ENCODE data around the gene SYTL4. TPM values are rescaled to one million over a fixed set of nuclear protein-coding genes. Genes with fewer than 3 reads are reported as not detected.

The SYTL4 gene
- polyA plus RNA-seq, 2 of the 4 experiments (the other 2 are of a cell fraction): 3.3 to 3.9 TPM

- Histone ChIP-seq H3K4me1 (no peaks in the 10 kb centered on the region), H3K4me2 (no peak overlapping the region), H3K4me3 (no peak overlapping the region), H3K27ac (no peak overlapping the region), H3K9me3 (no peaks in the 10 kb centered on the region)
- FAIRE-seq (no peak), ATAC-seq (no peak), DNase-seq (ENCODE audit: low read depth in 1 of 2, low spot score in 1 of 2) (no peak)
- no peak for TF ChIP-seq NPAS2 (CRISPR knock-in tag; IDR thresholded peaks at IDR 0.05; ENCODE audit: borderline replicate concordance)
- no peak for TF ChIP-seq MAZ (IDR thresholded peaks at IDR 0.05; ENCODE audit: borderline replicate concordance, low read depth, low read length)
- no peak for TF ChIP-seq GATA3 (IDR thresholded peaks at IDR 0.05; ENCODE audit: borderline replicate concordance)
- no peak for TF ChIP-seq HOXB5 (CRISPR knock-in tag; IDR thresholded peaks at IDR 0.05)
- TF ChIP-seq MYC (IDR thresholded peaks at IDR 0.05; ENCODE audit: borderline replicate concordance, low read length): no peak
- no peak for TF ChIP-seq MAFK (IDR thresholded peaks at IDR 0.05; ENCODE audit: partially characterized antibody)
- 94% methylated on average over 8 of the region's 8 CpGs for WGBS (ENCODE audit: missing lambda C conversion rate)
- ChIA-PET POLR2A (no interaction called here), CTCF (interaction anchor here (1.2 to 7.0 kb wide), 3 partner anchors 11 to 85 kb away, joined by 3 to 223 read pairs (median 5); no protein-coding TSS in a partner anchor)
These were observed 49.0 kb downstream of the SYTL4 start for GRCh38 chrX:100682939-100683338.

- H3K27ac ChIP-seq: no peak overlapping the region
- no peak overlapping the region for H3K4me2 ChIP-seq
- ChIA-PET POLR2A (no interaction called here), CTCF (interaction anchor here (0.6 to 16.2 kb wide), 3 partner anchors 10 to 288 kb away, joined by 3 to 187 read pairs (median 22); partner anchors contain the start of gene ARL13A)
- WGBS (ENCODE audit: missing lambda C conversion rate): 51% methylated on average over 3 of the region's 3 CpGs
- FAIRE-seq (no peak), DNase-seq (ENCODE audit: low read depth in 1 of 2, low spot score in 1 of 2) (no peak), ATAC-seq (no peak)
- no peak overlapping the region for H3K4me3 ChIP-seq
- H3K4me1 ChIP-seq: no peaks in the 10 kb centered on the region
- TF ChIP-seq ZC3H11A (IDR thresholded peaks at IDR 0.05) (no peak), ESRRA (IDR thresholded peaks at IDR 0.05; ENCODE audit: borderline replicate concordance, low read length) (no peak), KDM1A (IDR thresholded peaks at IDR 0.05; ENCODE audit: low read depth) (no peak), JUNB (IDR thresholded peaks at IDR 0.05) (no peak), BCL3 (IDR thresholded peaks at IDR 0.05) (no peak)
- H3K9me3 ChIP-seq: no peaks in the 10 kb centered on the region
These were observed 50.3 kb downstream of the SYTL4 start for GRCh38 chrX:100681599-100681998.

GRCh38 chrX:100680756-100681155, 51.2 kb downstream of the SYTL4 start:
- TF ChIP-seq MYC (IDR thresholded peaks at IDR 0.05; ENCODE audit: borderline replicate concordance, low read length) (no peak), GATA3 (IDR thresholded peaks at IDR 0.05; ENCODE audit: borderline replicate concordance) (no peak), HMGXB4 (CRISPR knock-in tag; IDR thresholded peaks at IDR 0.05; ENCODE audit: borderline replicate concordance) (no peak), E2F6 (IDR thresholded peaks at IDR 0.05; ENCODE audit: borderline replicate concordance, low read depth) (no peak), TP53 (CRISPR knock-in tag; IDR thresholded peaks at IDR 0.05) (no peak), RAD21 (conservative IDR thresholded peaks at IDR 0.05 in 1 of 2, IDR thresholded peaks at IDR 0.05 in 1 of 2) (no peak), ZFP36 (IDR thresholded peaks at IDR 0.05; ENCODE audit: borderline replicate concordance, partially characterized antibody) (no peak), ZC3H11A (IDR thresholded peaks at IDR 0.05) (no peak), ZSCAN20 (CRISPR knock-in tag; IDR thresholded peaks at IDR 0.05) (no peak), ZNF302 (CRISPR knock-in tag; IDR thresholded peaks at IDR 0.05) (no peak), FOXS1 (CRISPR knock-in tag; IDR thresholded peaks at IDR 0.05) (no peak), HOXA7 (CRISPR knock-in tag; IDR thresholded peaks at IDR 0.05) (no peak), USF2 (IDR thresholded peaks at IDR 0.05) (no peak), HES2 (IDR thresholded peaks at IDR 0.05) (no peak), TFCP2L1 (CRISPR knock-in tag; IDR thresholded peaks at IDR 0.05) (no peak), NR3C1 (IDR thresholded peaks at IDR 0.05) (no peak), EHF (CRISPR knock-in tag; IDR thresholded peaks at IDR 0.05) (no peak), ESRRA (IDR thresholded peaks at IDR 0.05; ENCODE audit: borderline replicate concordance, low read length) (no peak), FOSL2 (IDR thresholded peaks at IDR 0.05) (no peak), FOSL2 (CRISPR knock-in tag; IDR thresholded peaks at IDR 0.05) (no peak)
- FAIRE-seq (no peak), DNase-seq (ENCODE audit: low read depth in 1 of 2, low spot score in 1 of 2) (no peak), ATAC-seq (no peak)
- H3K27ac ChIP-seq: no peak overlapping the region
- no peak overlapping the region for H3K4me2 ChIP-seq
- no peaks in the 10 kb centered on the region for H3K9me3 ChIP-seq
- H3K4me1 ChIP-seq: no peaks in the 10 kb centered on the region
- no peak overlapping the region for H3K4me3 ChIP-seq
- 38% methylated on average over 2 of the region's 2 CpGs for WGBS (ENCODE audit: missing lambda C conversion rate)
- ChIA-PET POLR2A (no interaction called here), CTCF (interaction anchor here (2.7 to 16.2 kb wide), 2 partner anchors 10 to 87 kb away, joined by 22 to 187 read pairs; no protein-coding TSS in a partner anchor)
